Stomach smooth muscle (tissue), 2 donors: ENCODE measurements around the gene KRT82.

Experiments
- H3K27ac ChIP-seq: one replicate; pipeline ENCODE4 v1.7.0; 2013; ENCODE audit warnings: mild to moderate bottlenecking, low read length, inconsistent platforms
- H3K27me3 ChIP-seq, 2 donors: one replicate each; pipeline ENCODE4 v1.7.0; 2013; ENCODE audit warnings: low read length in 2 of 2; ENCODE audit not compliant: insufficient read depth in 2 of 2, control insufficient read depth in 1 of 2
- H3K36me3 ChIP-seq, 2 donors: one replicate each; pipeline ENCODE4 v1.7.0; 2013; ENCODE audit warnings: low read length in 2 of 2; ENCODE audit not compliant: control insufficient read depth in 2 of 2, insufficient read depth in 2 of 2
- H3K4me1 ChIP-seq: one replicate; pipeline ENCODE4 v1.7.0; 2013; ENCODE audit warnings: low read length; ENCODE audit not compliant: control insufficient read depth, insufficient read depth
- H3K4me3 ChIP-seq, 2 donors: one replicate each; pipeline ENCODE4 v1.7.0; 2013; ENCODE audit warnings: low read length in 2 of 2
- H3K9ac ChIP-seq, 2 donors: one replicate each; pipeline ENCODE4 v1.7.0; 2013; ENCODE audit warnings: low read length in 2 of 2, mild to moderate bottlenecking in 1 of 2
- H3K9me3 ChIP-seq, 2 donors: one replicate each; pipeline ENCODE4 v1.7.0; 2013; ENCODE audit warnings: low read length in 2 of 2; ENCODE audit not compliant: control insufficient read depth in 2 of 2
- donor health status: healthy.
- donor health status: Pancreatic carcinoma.

KRT82 gene

DNA sequence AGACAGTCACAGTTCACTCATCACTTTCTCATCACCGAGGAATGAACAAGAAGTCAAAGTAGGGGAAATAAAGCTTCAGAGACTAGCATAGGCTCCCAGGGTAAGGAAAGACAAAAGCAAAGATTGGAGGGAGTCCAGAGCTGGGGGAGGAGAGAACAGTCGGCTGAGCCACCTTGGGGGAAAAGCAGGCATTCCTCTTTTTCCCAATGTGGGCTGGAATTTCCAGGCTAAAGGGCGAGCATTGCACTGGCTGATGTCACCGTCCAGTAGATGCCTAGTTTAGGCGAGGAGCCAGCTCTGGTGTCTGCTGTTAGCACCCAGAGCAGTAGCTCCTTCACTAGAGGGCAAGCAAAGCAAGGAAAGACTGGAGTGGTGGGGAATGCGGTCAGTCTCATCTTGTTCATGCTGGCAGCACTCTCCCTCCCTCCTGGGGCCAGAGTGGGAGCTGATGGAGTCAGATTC, 36.5 kb upstream of the KRT82 start:
- H3K4me1 ChIP-seq: no peaks in the 10 kb centered on the region
- no peaks in the 10 kb centered on the region for H3K9me3 ChIP-seq
- H3K27ac ChIP-seq: no peak overlapping the region
- H3K9ac ChIP-seq: no peak overlapping the region
- no peak overlapping the region for H3K4me3 ChIP-seq
- H3K36me3 ChIP-seq: no peaks in the 10 kb centered on the region
- no peaks in the 10 kb centered on the region for H3K27me3 ChIP-seq

GRCh38 chr12:52441320-52441911, 35.3 kb upstream of the KRT82 start:
- Histone ChIP-seq H3K9me3 (no peaks in the 10 kb centered on the region), H3K4me3 (no peak overlapping the region), H3K27ac (no peak overlapping the region), H3K27me3 (no peaks in the 10 kb centered on the region), H3K4me1 (no peaks in the 10 kb centered on the region), H3K9ac (no peak overlapping the region), H3K36me3 (no peaks in the 10 kb centered on the region)

- Histone ChIP-seq H3K27me3 (no peaks in the 10 kb centered on the region), H3K4me3 (no peak overlapping the region), H3K9ac (no peak overlapping the region), H3K9me3 (no peaks in the 10 kb centered on the region), H3K27ac (no peak overlapping the region), H3K4me1 (peaks cover 4% of the 10 kb centered on the region), H3K36me3 (no peaks in the 10 kb centered on the region)
These were observed 34.7 kb upstream of the KRT82 start for GRCh38 chr12:52440821-52441319.

GRCh38 chr12:52439845-52440244, 33.7 kb upstream of the KRT82 start:
- H3K36me3 ChIP-seq: no peaks in the 10 kb centered on the region
- H3K27ac ChIP-seq: no peak overlapping the region
- H3K9me3 ChIP-seq: no peaks in the 10 kb centered on the region
- H3K4me3 ChIP-seq: no peak overlapping the region
- H3K4me1 ChIP-seq: peaks cover 4% of the 10 kb centered on the region
- H3K27me3 ChIP-seq: no peaks in the 10 kb centered on the region
- H3K9ac ChIP-seq: no peak overlapping the region

- Histone ChIP-seq H3K4me3 (no peak overlapping the region), H3K27me3 (no peaks in the 10 kb centered on the region), H3K9ac (no peak overlapping the region), H3K27ac (no peak overlapping the region), H3K36me3 (no peaks in the 10 kb centered on the region), H3K4me1 (peaks cover 4% of the 10 kb centered on the region), H3K9me3 (no peaks in the 10 kb centered on the region)
These were observed 33.3 kb upstream of the KRT82 start for GRCh38 chr12:52439420-52439819.

DNA sequence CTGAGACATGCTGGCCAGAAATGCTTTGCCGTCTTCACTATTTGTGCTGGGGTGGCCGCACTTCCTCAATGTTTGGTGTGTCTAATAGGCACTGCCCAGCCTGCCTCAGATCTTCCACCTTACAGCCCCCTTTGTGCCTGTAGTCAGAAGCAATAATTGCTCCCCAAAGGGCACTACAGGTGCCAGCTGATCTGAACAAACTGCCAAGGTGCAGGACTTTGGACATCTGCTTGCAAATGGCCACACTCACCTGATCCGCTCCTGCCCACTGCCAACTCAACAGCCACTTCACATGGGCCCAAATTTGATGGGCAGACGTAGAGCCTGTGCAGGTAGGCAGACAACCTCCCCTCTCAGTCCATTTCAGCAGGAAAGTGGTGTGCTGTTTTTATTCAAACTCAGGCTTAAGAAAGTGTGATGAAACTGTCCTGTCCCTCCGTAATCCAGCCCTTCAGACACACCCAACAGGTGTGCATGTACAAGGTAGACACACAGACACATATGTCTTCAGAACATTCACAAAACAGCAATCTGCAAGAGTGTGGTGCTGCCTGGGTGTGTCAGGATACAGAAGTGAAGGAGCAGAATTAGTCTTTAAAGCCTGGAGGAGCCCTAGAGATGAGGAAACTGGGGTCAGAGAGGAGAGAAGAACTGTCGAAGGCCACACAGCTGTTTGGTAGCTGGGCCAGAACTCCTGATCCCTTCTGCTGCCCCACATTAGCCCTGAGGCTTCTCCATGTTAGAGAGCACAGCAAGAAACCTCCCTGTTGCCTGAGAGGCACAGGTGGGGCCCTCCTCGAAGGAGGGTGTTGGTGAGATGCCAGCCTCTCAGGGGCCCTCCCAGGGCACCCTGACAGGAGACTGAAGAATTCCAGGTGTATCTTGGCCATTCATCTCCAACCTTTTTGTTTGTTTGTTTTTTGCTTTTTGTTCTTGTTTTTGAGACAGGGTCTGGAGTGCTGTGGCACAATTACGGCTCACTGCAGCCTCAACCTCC, 32.5 kb upstream of the KRT82 start:
- Histone ChIP-seq H3K9ac (no peak overlapping the region), H3K27me3 (peaks cover 0 to under 1% of the 10 kb centered on the region in 2 donors), H3K27ac (no peak overlapping the region), H3K36me3 (no peaks in the 10 kb centered on the region), H3K4me1 (peaks cover 4% of the 10 kb centered on the region), H3K9me3 (no peaks in the 10 kb centered on the region), H3K4me3 (no peak overlapping the region)

GRCh38 chr12:52437508-52437907, 31.4 kb upstream of the KRT82 start:
- Histone ChIP-seq H3K36me3 (no peaks in the 10 kb centered on the region), H3K9ac (no peak overlapping the region), H3K27me3 (peaks cover 0 to 3% of the 10 kb centered on the region in 2 donors), H3K27ac (no peak overlapping the region), H3K4me1 (peaks cover 4% of the 10 kb centered on the region), H3K4me3 (no peak overlapping the region), H3K9me3 (no peaks in the 10 kb centered on the region)

- Histone ChIP-seq H3K27me3 (peaks cover 0 to 3% of the 10 kb centered on the region in 2 donors), H3K9me3 (no peaks in the 10 kb centered on the region), H3K4me1 (peaks cover 4% of the 10 kb centered on the region), H3K36me3 (no peaks in the 10 kb centered on the region), H3K4me3 (no peak overlapping the region), H3K27ac (no peak overlapping the region), H3K9ac (no peak overlapping the region)
These were observed 30.8 kb upstream of the KRT82 start for GRCh38 chr12:52436828-52437474.

GRCh38 chr12:52436000-52436827, 30.1 kb upstream of the KRT82 start:
- no peak overlapping the region for H3K4me3 ChIP-seq
- peaks cover 4% of the 10 kb centered on the region for H3K4me1 ChIP-seq
- no peaks in the 10 kb centered on the region for H3K9me3 ChIP-seq
- H3K27ac ChIP-seq: no peak overlapping the region
- no peak overlapping the region for H3K9ac ChIP-seq
- H3K36me3 ChIP-seq: no peaks in the 10 kb centered on the region
- peaks cover 0 to 3% of the 10 kb centered on the region in 2 donors for H3K27me3 ChIP-seq

- H3K4me1 ChIP-seq: peaks cover 4% of the 10 kb centered on the region
- no peaks in the 10 kb centered on the region for H3K36me3 ChIP-seq
- no peak overlapping the region for H3K4me3 ChIP-seq
- H3K9me3 ChIP-seq: no peaks in the 10 kb centered on the region
- no peak overlapping the region for H3K9ac ChIP-seq
- no peak overlapping the region for H3K27ac ChIP-seq
- H3K27me3 ChIP-seq: peaks cover 0 to 3% of the 10 kb centered on the region in 2 donors
These were observed 29.5 kb upstream of the KRT82 start for GRCh38 chr12:52435659-52435999.
